ENCODE results near the gene TRAF7. TPM values are rescaled to one million over a fixed set of nuclear protein-coding genes. Genes with fewer than 3 reads are reported as not detected.

TRAF7 gene
- total RNA-seq, 1 experiment from 2014 or later: 44.9 TPM

DNA sequence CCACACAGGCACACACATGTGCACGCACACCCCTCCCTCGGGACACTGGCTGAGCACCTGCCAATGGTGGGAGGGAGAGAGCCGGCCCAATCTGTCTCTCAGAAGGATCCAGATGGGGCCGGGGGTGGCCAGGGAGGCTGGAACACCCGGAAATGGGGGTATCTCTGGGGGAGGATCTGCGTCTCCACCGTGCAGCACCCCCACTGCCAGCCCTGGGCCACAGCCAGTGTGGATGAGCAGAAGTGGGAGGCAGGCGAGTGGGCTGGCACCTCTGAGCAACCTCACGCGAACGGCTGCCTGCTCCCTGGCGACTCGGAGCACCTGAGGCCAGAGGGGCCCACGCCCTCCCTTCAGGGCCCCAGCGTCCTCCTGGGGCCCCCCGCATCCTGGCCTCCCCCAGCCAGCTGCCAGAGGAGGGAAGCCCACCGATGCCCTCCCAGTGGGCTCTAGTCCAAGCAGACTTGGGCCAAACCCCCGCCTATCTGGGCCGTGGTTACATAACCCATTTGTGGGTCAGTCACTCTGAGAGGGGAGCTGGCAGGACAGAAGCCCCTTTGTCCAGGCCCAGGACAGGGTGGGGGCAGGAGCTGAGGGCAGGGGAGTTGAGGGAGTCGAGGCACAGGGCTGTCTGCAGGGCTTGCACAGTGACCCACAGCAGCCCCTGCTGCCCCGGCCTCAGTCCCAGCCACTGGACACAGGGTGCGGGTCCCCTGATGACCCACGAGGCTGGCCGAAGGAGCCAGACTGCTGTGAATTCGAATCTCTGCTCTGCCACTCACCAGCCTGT lies 35.3 kb downstream of the TRAF7 start:
- intact Hi-C loops (cut with micrococcal nuclease): no loop called here
- H3K4me1 ChIP-seq (ENCODE audit: insufficient read depth, low read length): peaks cover 12% of the 10 kb centered on the region; the same call in 1 of the 2 replicates
- H3F3A ChIP-seq (ENCODE audit: low read length, unreplicated experiment): no peaks in the 10 kb centered on the region
- TF ChIP-seq EZH2 (IDR thresholded peaks at IDR 0.05; ENCODE audit: low read length, unreplicated experiment) (no peak), EZH2phosphoT487 (IDR thresholded peaks at IDR 0.05; ENCODE audit: borderline replicate concordance, low read length) (no peak)
- TF ChIP-seq, protein P1, sequence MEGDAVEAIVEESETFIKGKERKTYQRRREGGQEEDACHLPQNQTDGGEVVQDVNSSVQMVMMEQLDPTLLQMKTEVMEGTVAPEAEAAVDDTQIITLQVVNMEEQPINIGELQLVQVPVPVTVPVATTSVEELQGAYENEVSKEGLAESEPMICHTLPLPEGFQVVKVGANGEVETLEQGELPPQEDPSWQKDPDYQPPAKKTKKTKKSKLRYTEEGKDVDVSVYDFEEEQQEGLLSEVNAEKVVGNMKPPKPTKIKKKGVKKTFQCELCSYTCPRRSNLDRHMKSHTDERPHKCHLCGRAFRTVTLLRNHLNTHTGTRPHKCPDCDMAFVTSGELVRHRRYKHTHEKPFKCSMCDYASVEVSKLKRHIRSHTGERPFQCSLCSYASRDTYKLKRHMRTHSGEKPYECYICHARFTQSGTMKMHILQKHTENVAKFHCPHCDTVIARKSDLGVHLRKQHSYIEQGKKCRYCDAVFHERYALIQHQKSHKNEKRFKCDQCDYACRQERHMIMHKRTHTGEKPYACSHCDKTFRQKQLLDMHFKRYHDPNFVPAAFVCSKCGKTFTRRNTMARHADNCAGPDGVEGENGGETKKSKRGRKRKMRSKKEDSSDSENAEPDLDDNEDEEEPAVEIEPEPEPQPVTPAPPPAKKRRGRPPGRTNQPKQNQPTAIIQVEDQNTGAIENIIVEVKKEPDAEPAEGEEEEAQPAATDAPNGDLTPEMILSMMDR (conservative IDR thresholded peaks at IDR 0.05; ENCODE audit: low read depth, low read length): no peak
- no peaks in the 10 kb centered on the region for H4K20me1 ChIP-seq (ENCODE audit: low read length)
- ChIA-PET CTCF (no interaction called here), POLR2A (ENCODE audit: unreplicated experiment) (no interaction called here)
- H3K79me2 ChIP-seq (ENCODE audit: low read length): no peaks in the 10 kb centered on the region
- no peaks in the 10 kb centered on the region for H3K9me2 ChIP-seq (replicated peaks; ENCODE audit: low read length)
- H3K4me3 ChIP-seq (ENCODE audit: low read length): no peak overlapping the region
- H3K9me3 ChIP-seq (ENCODE audit: low read length): no peaks in the 10 kb centered on the region
- H3K9ac ChIP-seq (ENCODE audit: low read length): no peak overlapping the region
- ATAC-seq (no peak), DNase-seq (no peak)
- H3K4me2 ChIP-seq (ENCODE audit: low read length): no peak overlapping the region
- no peak overlapping the region for H3K27ac ChIP-seq (ENCODE audit: low read length)
- no peaks in the 10 kb centered on the region for H3K27me3 ChIP-seq (ENCODE audit: low read length)
- BruUV-seq (replicated peaks): no TSS peak
- H3K36me3 ChIP-seq (ENCODE audit: low read depth, low read length): no peaks in the 10 kb centered on the region
- H2AFZ ChIP-seq (ENCODE audit: low read length): no peak overlapping the region

DNA sequence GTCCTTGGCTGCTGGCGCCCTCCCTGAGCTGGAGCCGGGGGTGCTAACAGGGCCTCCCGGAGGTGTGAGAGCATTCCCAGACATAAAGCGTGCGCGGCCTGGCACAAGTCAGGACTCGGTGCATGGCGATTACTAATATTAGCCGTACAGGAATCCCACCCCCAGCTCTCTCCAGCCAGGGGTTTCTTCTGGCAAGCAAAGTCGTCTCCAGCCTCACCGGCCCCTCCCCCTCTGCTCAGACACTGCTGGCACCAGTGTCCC lies 35.8 kb downstream of the TRAF7 start:
- Histone ChIP-seq H3K9ac (ENCODE audit: low read length) (no peak overlapping the region), H3F3A (ENCODE audit: low read length, unreplicated experiment) (no peaks in the 10 kb centered on the region), H4K20me1 (ENCODE audit: low read length) (no peaks in the 10 kb centered on the region), H3K4me3 (ENCODE audit: low read length) (no peak overlapping the region), H3K27me3 (ENCODE audit: low read length) (no peaks in the 10 kb centered on the region), H3K4me2 (ENCODE audit: low read length) (no peak overlapping the region), H3K36me3 (ENCODE audit: low read depth, low read length) (no peaks in the 10 kb centered on the region), H2AFZ (ENCODE audit: low read length) (no peak overlapping the region), H3K79me2 (ENCODE audit: low read length) (no peaks in the 10 kb centered on the region), H3K9me2 (replicated peaks; ENCODE audit: low read length) (no peaks in the 10 kb centered on the region), H3K27ac (ENCODE audit: low read length) (no peak overlapping the region), H3K4me1 (ENCODE audit: insufficient read depth, low read length) (peaks cover 12% of the 10 kb centered on the region; the same call in 1 of the 2 replicates), H3K9me3 (ENCODE audit: low read length) (no peaks in the 10 kb centered on the region)
- BruUV-seq (replicated peaks): no TSS peak
- intact Hi-C loops (cut with micrococcal nuclease): no loop called here
- ChIA-PET POLR2A (ENCODE audit: unreplicated experiment) (no interaction called here), CTCF (no interaction called here)
- no peak for ATAC-seq
- no peak for TF ChIP-seq EZH2 (IDR thresholded peaks at IDR 0.05; ENCODE audit: low read length, unreplicated experiment)
- TF ChIP-seq, protein P1 (conservative IDR thresholded peaks at IDR 0.05; ENCODE audit: low read depth, low read length): no peak
- no peak for TF ChIP-seq EZH2phosphoT487 (IDR thresholded peaks at IDR 0.05; ENCODE audit: borderline replicate concordance, low read length)
- DNase-seq: no peak

DNA sequence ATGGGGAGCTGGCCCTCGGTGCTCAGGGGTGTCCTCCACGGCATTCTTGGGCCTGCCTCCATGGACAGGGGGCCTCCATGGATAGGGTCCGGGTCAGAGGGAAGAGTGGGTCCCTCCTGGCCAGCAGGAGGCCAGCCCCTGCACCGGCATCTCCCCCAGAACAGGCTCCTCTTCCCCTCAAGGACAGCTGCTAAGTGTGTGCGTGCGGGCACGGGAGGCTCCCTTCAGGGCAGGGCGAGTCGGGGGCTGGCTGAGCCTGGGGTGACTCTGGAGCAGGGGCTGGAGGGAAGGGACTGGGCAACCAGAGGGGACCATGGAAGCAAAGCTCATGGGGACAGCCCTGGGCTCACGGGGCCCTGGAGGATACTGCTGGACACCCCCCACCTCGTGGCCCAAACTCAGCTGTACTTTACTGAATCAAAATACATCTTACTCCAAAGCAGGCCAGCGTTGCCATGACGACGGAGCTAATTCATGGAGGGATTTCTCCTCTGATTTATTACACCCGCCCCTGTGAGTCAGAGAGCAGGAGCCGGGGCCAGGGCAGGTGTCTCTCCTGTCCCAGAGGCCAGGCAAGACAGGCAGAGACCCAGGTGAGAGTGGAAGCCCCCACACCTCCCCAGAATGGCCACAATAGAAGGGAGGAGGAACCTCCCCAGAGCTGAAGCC lies 38.7 kb downstream of the TRAF7 start:
- Histone ChIP-seq H3K27ac (ENCODE audit: low read length) (no peak overlapping the region), H3K9me2 (replicated peaks; ENCODE audit: low read length) (no peaks in the 10 kb centered on the region), H3K36me3 (ENCODE audit: low read depth, low read length) (no peaks in the 10 kb centered on the region), H3K4me2 (ENCODE audit: low read length) (no peak overlapping the region; the same call in 1 of the 2 replicates), H3F3A (ENCODE audit: low read length, unreplicated experiment) (no peaks in the 10 kb centered on the region), H3K4me3 (ENCODE audit: low read length) (no peak overlapping the region), H3K27me3 (ENCODE audit: low read length) (no peaks in the 10 kb centered on the region), H3K79me2 (ENCODE audit: low read length) (no peaks in the 10 kb centered on the region), H3K4me1 (ENCODE audit: insufficient read depth, low read length) (peaks cover 12% of the 10 kb centered on the region; the same call in 1 of the 2 replicates), H2AFZ (ENCODE audit: low read length) (no peak overlapping the region), H3K9ac (ENCODE audit: low read length) (no peak overlapping the region), H4K20me1 (ENCODE audit: low read length) (no peaks in the 10 kb centered on the region), H3K9me3 (ENCODE audit: low read length) (no peaks in the 10 kb centered on the region)
- POLR2A ChIA-PET (ENCODE audit: unreplicated experiment): interaction anchor here (0.5 kb wide), 1 partner anchor 57 kb away, joined by 8 read pairs; the partner anchor contains the start of gene ECI1
- DNase-seq: peak; percentile 56
- ATAC-seq: peak; percentile 11; the same call in 1 of the 2 replicates
- CTCF ChIA-PET: interaction anchor here (0.5 to 1.4 kb wide), 5 partner anchors 32 to 72 kb away, joined by 3 to 18 read pairs (median 3); partner anchors contain the start of gene ECI1
- BruUV-seq (replicated peaks): no TSS peak
- TF ChIP-seq EZH2phosphoT487 (IDR thresholded peaks at IDR 0.05; ENCODE audit: borderline replicate concordance, low read length) (no peak), EZH2 (IDR thresholded peaks at IDR 0.05; ENCODE audit: low read length, unreplicated experiment) (no peak)
- TF ChIP-seq, protein P1 (conservative IDR thresholded peaks at IDR 0.05; ENCODE audit: low read depth, low read length): no peak
- intact Hi-C loops (cut with micrococcal nuclease): no loop called here

Measured in PC-3 (cell line).